ENCODE data around the gene SMIM35.

DNA sequence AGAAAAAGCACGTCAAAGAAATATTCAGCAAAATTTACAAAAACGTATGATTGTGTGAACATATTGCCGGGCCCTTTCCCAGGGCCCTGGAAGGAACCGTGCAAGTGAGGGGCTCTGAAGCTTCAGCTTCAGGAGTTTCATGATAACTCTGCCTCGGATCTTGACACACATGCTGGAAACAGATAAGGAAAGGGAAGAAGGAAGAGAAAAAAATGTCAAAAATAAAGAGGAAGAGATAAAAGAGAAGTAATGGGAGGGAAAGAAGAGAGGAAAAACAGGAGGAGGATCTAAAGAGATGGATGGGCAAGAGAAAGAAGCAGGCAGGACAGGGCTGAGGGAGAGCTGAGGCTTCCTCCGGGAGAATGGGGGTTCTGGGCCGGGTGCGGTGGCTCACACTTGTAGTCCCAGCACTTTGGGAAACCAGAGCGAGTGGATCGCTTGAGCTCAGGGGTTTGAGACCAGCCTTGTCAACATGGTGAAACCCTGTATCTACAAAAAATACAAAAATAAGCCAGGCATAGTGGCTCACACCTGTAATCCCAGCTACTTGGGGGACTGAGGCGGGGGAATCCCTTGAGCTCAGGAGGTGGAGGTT, 12.6 kb downstream of the SMIM35 start:
- TF ChIP-seq, protein P1, sequence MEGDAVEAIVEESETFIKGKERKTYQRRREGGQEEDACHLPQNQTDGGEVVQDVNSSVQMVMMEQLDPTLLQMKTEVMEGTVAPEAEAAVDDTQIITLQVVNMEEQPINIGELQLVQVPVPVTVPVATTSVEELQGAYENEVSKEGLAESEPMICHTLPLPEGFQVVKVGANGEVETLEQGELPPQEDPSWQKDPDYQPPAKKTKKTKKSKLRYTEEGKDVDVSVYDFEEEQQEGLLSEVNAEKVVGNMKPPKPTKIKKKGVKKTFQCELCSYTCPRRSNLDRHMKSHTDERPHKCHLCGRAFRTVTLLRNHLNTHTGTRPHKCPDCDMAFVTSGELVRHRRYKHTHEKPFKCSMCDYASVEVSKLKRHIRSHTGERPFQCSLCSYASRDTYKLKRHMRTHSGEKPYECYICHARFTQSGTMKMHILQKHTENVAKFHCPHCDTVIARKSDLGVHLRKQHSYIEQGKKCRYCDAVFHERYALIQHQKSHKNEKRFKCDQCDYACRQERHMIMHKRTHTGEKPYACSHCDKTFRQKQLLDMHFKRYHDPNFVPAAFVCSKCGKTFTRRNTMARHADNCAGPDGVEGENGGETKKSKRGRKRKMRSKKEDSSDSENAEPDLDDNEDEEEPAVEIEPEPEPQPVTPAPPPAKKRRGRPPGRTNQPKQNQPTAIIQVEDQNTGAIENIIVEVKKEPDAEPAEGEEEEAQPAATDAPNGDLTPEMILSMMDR (IDR thresholded peaks at IDR 0.05; ENCODE audit: low read depth, low read length), result no peak
- no peak for TF ChIP-seq EZH2phosphoT487 (IDR thresholded peaks at IDR 0.05; ENCODE audit: low read depth)
